ENCODE data around the gene MBTPS1. TPM values are rescaled to one million over a fixed set of nuclear protein-coding genes. Genes with fewer than 3 reads are reported as not detected.

Gene MBTPS1
- total and polyA plus RNA-seq, 2 donors from 2014 or later: 45.5 to 91.7 TPM

DNA sequence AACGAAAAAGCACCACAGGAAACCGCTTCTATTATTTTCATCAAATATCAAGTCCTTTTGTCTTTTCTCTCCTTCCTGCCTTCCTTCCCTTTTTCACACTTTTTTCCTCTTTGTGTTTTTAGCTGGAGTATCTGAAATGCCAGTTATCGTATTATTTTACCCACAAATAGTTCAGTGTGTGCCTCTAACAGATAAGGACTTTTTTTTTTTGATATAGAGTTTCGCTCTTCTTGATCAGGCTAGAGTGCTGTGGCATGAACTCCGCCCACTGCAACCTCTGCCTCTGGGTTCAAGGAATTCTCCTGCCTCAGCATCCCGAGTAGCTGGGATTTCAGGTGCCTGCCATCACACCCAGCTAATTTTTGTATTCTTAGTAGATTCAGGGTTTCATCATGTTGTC is 39.0 kb upstream of the MBTPS1 start:
- no peaks in the 10 kb centered on the region for H3K4me1 ChIP-seq (ENCODE audit: control insufficient read depth in 2 of 3, insufficient read depth in 2 of 3, low read depth in 1 of 3, low read length in 3 of 3)
- H3K27me3 ChIP-seq (ENCODE audit: control insufficient read depth, insufficient read depth, low read length): no peaks in the 10 kb centered on the region
- DNase-seq (no peak), FAIRE-seq (no peak)
- no peaks in the 10 kb centered on the region for H3K36me3 ChIP-seq (ENCODE audit: control insufficient read depth in 2 of 3, insufficient read depth in 3 of 3, low read length in 3 of 3)
- TF ChIP-seq, protein P1, sequence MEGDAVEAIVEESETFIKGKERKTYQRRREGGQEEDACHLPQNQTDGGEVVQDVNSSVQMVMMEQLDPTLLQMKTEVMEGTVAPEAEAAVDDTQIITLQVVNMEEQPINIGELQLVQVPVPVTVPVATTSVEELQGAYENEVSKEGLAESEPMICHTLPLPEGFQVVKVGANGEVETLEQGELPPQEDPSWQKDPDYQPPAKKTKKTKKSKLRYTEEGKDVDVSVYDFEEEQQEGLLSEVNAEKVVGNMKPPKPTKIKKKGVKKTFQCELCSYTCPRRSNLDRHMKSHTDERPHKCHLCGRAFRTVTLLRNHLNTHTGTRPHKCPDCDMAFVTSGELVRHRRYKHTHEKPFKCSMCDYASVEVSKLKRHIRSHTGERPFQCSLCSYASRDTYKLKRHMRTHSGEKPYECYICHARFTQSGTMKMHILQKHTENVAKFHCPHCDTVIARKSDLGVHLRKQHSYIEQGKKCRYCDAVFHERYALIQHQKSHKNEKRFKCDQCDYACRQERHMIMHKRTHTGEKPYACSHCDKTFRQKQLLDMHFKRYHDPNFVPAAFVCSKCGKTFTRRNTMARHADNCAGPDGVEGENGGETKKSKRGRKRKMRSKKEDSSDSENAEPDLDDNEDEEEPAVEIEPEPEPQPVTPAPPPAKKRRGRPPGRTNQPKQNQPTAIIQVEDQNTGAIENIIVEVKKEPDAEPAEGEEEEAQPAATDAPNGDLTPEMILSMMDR (IDR thresholded peaks at IDR 0.05; ENCODE audit: borderline replicate concordance, extremely low read depth, insufficient read depth): no peak
- no peak overlapping the region for H3K9ac ChIP-seq (ENCODE audit: low read length in 3 of 3)
- no peak overlapping the region for H3K27ac ChIP-seq (ENCODE audit: low read depth in 2 of 2, low read length in 2 of 2)
- H3K4me3 ChIP-seq (ENCODE audit: low read length in 3 of 3): no peak overlapping the region
- H3K9me3 ChIP-seq (ENCODE audit: control insufficient read depth in 2 of 3, insufficient read depth in 1 of 3, low read length in 3 of 3): no peaks in the 10 kb centered on the region
- intact Hi-C loops (cut with DNase I): no loop called here

GRCh38 chr16:84155226-84155625 is 38.5 kb upstream of the MBTPS1 start:
- no peaks in the 10 kb centered on the region for H3K27me3 ChIP-seq (ENCODE audit: control insufficient read depth, insufficient read depth, low read length)
- FAIRE-seq (no peak), DNase-seq (peak in 1 of 5 donors; percentile 16)
- H3K9ac ChIP-seq (ENCODE audit: low read length in 3 of 3): no peak overlapping the region
- intact Hi-C loops (cut with DNase I): no loop called here
- no peak overlapping the region for H3K4me3 ChIP-seq (ENCODE audit: low read length in 3 of 3)
- TF ChIP-seq, protein P1 (IDR thresholded peaks at IDR 0.05; ENCODE audit: borderline replicate concordance, extremely low read depth, insufficient read depth): no peak
- no peak overlapping the region for H3K27ac ChIP-seq (ENCODE audit: low read depth in 2 of 2, low read length in 2 of 2)
- no peaks in the 10 kb centered on the region for H3K9me3 ChIP-seq (ENCODE audit: control insufficient read depth in 2 of 3, insufficient read depth in 1 of 3, low read length in 3 of 3)
- no peaks in the 10 kb centered on the region for H3K36me3 ChIP-seq (ENCODE audit: control insufficient read depth in 2 of 3, insufficient read depth in 3 of 3, low read length in 3 of 3)
- no peaks in the 10 kb centered on the region for H3K4me1 ChIP-seq (ENCODE audit: control insufficient read depth in 2 of 3, insufficient read depth in 2 of 3, low read depth in 1 of 3, low read length in 3 of 3)

GRCh38 chr16:84153660-84154214 is 37.0 kb upstream of the MBTPS1 start:
- Histone ChIP-seq H3K9ac (ENCODE audit: low read length in 3 of 3) (no peak overlapping the region), H3K36me3 (ENCODE audit: control insufficient read depth in 2 of 3, insufficient read depth in 3 of 3, low read length in 3 of 3) (no peaks in the 10 kb centered on the region), H3K27me3 (ENCODE audit: control insufficient read depth, insufficient read depth, low read length) (no peaks in the 10 kb centered on the region), H3K27ac (ENCODE audit: low read depth in 2 of 2, low read length in 2 of 2) (no peak overlapping the region), H3K4me3 (ENCODE audit: low read length in 3 of 3) (no peak overlapping the region), H3K4me1 (ENCODE audit: control insufficient read depth in 2 of 3, insufficient read depth in 2 of 3, low read depth in 1 of 3, low read length in 3 of 3) (no peaks in the 10 kb centered on the region), H3K9me3 (ENCODE audit: control insufficient read depth in 2 of 3, insufficient read depth in 1 of 3, low read length in 3 of 3) (no peaks in the 10 kb centered on the region)
- intact Hi-C loops (cut with DNase I): no loop called here
- TF ChIP-seq, protein P1 (IDR thresholded peaks at IDR 0.05; ENCODE audit: borderline replicate concordance, extremely low read depth, insufficient read depth): no peak
- DNase-seq (peak in 1 of 5 donors; percentile 50), FAIRE-seq (no peak)

DNA sequence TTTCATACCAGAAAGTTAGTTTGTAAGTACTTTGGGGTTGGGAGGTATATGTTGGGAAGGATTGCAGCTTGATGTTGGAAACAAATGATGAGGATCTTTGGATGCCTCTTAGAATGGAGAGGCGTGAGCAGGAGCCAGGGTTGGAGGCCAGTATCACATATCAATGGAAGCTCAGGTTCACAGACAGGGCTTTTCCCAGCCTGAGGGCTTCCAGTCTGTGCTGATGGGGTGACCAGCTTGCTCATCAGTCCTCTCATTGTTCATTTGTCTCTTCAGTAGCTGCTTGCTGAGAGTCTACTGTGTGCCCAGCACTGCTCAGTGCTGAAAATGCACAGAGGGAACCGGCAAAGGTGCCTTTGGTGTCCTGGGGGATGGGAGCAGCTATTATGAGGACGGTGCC is 34.2 kb upstream of the MBTPS1 start:
- TF ChIP-seq, protein P1 (IDR thresholded peaks at IDR 0.05; ENCODE audit: borderline replicate concordance, extremely low read depth, insufficient read depth): no peak
- no peaks in the 10 kb centered on the region for H3K36me3 ChIP-seq (ENCODE audit: control insufficient read depth in 2 of 3, insufficient read depth in 3 of 3, low read length in 3 of 3)
- no peak overlapping the region for H3K9ac ChIP-seq (ENCODE audit: low read length in 3 of 3)
- no peak overlapping the region for H3K4me3 ChIP-seq (ENCODE audit: low read length in 3 of 3)
- intact Hi-C loops (cut with DNase I): no loop called here
- no peaks in the 10 kb centered on the region for H3K9me3 ChIP-seq (ENCODE audit: control insufficient read depth in 2 of 3, insufficient read depth in 1 of 3, low read length in 3 of 3)
- FAIRE-seq (no peak), DNase-seq (no peak)
- no peaks in the 10 kb centered on the region for H3K27me3 ChIP-seq (ENCODE audit: control insufficient read depth, insufficient read depth, low read length)
- no peak overlapping the region for H3K27ac ChIP-seq (ENCODE audit: low read depth in 2 of 2, low read length in 2 of 2)
- no peaks in the 10 kb centered on the region for H3K4me1 ChIP-seq (ENCODE audit: control insufficient read depth in 2 of 3, insufficient read depth in 2 of 3, low read depth in 1 of 3, low read length in 3 of 3)

Measured in kidney (tissue), 14 donors.